ENCODE results near the gene FCRLB. TPM values are rescaled to one million over a fixed set of nuclear protein-coding genes. Genes with fewer than 3 reads are reported as not detected.

The FCRLB gene
- total RNA-seq, 1 donor from 2014 or later, result 0.27 TPM

DNA sequence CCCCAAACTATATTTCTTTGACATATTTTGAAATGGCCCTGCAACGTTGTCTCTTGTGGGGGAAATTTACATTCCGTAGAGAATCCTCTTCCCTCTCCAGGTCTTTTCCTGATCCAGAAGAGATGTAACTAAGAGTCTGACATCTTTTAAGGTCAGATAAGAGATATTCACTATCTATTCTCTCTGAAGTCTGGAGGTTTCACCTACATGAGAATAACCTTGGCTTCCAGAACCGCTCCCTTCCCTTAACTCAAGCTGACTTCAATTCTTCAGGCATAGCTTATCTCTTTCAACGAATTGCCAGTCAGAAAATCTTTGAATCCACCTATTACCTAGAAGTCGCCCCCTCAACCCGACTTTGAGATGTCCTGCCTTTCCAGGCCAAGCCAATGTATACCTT is 9.9 kb downstream of the FCRLB start:
- TF ChIP-seq, protein P1, sequence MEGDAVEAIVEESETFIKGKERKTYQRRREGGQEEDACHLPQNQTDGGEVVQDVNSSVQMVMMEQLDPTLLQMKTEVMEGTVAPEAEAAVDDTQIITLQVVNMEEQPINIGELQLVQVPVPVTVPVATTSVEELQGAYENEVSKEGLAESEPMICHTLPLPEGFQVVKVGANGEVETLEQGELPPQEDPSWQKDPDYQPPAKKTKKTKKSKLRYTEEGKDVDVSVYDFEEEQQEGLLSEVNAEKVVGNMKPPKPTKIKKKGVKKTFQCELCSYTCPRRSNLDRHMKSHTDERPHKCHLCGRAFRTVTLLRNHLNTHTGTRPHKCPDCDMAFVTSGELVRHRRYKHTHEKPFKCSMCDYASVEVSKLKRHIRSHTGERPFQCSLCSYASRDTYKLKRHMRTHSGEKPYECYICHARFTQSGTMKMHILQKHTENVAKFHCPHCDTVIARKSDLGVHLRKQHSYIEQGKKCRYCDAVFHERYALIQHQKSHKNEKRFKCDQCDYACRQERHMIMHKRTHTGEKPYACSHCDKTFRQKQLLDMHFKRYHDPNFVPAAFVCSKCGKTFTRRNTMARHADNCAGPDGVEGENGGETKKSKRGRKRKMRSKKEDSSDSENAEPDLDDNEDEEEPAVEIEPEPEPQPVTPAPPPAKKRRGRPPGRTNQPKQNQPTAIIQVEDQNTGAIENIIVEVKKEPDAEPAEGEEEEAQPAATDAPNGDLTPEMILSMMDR (IDR thresholded peaks at IDR 0.05), result no peak
- H3K4me1 Mint-ChIP-seq (ENCODE audit: unreplicated experiment), result no peaks in the 10 kb centered on the region
- H3K36me3 Mint-ChIP-seq (ENCODE audit: unreplicated experiment), result no peaks in the 10 kb centered on the region
- no peak overlapping the region for H3K27ac Mint-ChIP-seq (ENCODE audit: unreplicated experiment)
- H3K4me3 Mint-ChIP-seq (ENCODE audit: unreplicated experiment), result no peak overlapping the region
- DNase-seq (ENCODE audit: extremely low spot score, unreplicated experiment), result no peak
- H3K9me3 Mint-ChIP-seq (ENCODE audit: unreplicated experiment), result no peaks in the 10 kb centered on the region
- H3K27me3 Mint-ChIP-seq (ENCODE audit: unreplicated experiment), result peaks cover 52% of the 10 kb centered on the region

DNA sequence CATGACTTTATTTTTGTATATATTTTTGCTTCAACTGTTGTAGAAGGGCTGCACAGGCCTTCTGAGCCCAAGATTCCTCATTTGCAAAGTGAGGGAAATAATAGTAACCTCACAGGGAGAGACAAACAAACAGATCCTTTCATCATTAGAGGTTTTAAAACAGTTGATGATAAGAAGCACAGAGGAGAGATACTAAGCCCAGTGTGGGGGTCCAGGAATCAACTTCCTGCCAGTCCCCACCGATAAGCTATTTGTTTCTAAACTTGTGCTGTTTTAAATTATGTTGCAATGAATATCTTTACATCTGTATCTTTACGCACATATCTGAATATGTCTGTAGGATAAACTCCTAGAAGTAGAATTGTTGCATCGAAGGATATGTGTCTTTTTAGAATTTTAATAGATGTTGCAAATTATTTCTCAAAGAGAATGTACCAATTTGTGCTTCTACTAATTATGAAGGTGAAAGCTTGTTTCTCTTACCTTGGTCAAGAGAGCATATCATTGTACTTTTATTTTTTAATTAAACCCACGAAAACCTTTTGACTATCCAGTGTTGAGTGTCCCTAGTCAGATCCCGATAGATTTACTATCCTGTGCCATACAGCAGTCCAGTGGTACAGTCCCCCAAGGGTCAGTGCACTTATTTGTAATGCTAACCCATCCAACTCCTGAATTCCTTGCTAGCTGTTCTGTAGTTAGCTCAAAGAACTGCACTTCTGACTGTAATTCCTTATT is 10.8 kb downstream of the FCRLB start:
- Mint-ChIP-seq H3K27me3 (ENCODE audit: unreplicated experiment) (peaks cover 56% of the 10 kb centered on the region), H3K4me1 (ENCODE audit: unreplicated experiment) (no peaks in the 10 kb centered on the region), H3K9me3 (ENCODE audit: unreplicated experiment) (no peaks in the 10 kb centered on the region), H3K4me3 (ENCODE audit: unreplicated experiment) (no peak overlapping the region), H3K27ac (ENCODE audit: unreplicated experiment) (no peak overlapping the region), H3K36me3 (ENCODE audit: unreplicated experiment) (no peaks in the 10 kb centered on the region)
- no peak for DNase-seq (ENCODE audit: extremely low spot score, unreplicated experiment)
- TF ChIP-seq, protein P1 (IDR thresholded peaks at IDR 0.05), result no peak

DNA sequence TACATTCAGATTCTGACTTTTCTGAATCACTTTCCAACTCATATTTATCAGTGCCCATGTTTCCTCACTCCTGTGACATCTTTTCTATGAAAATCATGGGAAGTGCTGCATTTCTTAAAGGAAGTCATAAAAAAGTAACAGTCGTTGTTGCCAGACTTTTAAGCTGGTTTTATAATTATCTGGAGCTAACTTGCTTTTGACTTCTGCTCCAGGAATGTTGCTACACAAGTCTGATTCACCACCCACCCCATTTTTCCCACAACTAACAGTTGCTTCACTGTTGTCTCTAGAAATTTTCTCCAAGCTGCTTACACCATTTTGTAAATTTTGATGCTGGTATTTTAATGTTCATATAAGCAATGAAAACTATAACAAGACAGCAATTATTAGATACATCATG is 12.2 kb downstream of the FCRLB start:
- TF ChIP-seq, protein P1 (IDR thresholded peaks at IDR 0.05), result no peak
- no peaks in the 10 kb centered on the region for H3K36me3 Mint-ChIP-seq (ENCODE audit: unreplicated experiment)
- H3K9me3 Mint-ChIP-seq (ENCODE audit: unreplicated experiment), result no peaks in the 10 kb centered on the region
- H3K4me3 Mint-ChIP-seq (ENCODE audit: unreplicated experiment), result no peak overlapping the region
- H3K27me3 Mint-ChIP-seq (ENCODE audit: unreplicated experiment), result peaks cover 62% of the 10 kb centered on the region
- no peak for DNase-seq (ENCODE audit: extremely low spot score, unreplicated experiment)
- no peaks in the 10 kb centered on the region for H3K4me1 Mint-ChIP-seq (ENCODE audit: unreplicated experiment)
- H3K27ac Mint-ChIP-seq (ENCODE audit: unreplicated experiment), result no peak overlapping the region

DNA sequence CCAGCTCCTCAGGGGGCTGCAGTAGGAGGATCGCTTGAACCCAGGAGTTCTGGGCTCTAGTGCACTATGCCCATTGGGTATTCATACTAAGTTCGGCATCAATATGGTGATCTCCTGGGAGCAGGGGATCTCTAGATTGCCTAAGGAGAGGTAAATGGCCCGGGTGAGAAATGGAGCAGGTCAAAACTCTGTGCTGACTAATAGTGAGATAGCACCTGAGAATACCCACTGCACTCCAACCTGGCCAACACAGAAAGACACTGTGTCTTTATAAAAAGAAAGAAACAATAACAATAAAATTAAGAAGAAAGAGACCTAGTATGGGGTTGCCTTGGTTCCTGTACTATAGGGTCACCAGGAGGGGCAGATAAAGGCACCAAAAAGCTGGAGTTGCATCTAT is 14.5 kb downstream of the FCRLB start:
- Mint-ChIP-seq H3K36me3 (ENCODE audit: unreplicated experiment) (no peaks in the 10 kb centered on the region), H3K9me3 (ENCODE audit: unreplicated experiment) (no peaks in the 10 kb centered on the region), H3K27me3 (ENCODE audit: unreplicated experiment) (peaks cover 68% of the 10 kb centered on the region), H3K4me1 (ENCODE audit: unreplicated experiment) (no peaks in the 10 kb centered on the region), H3K27ac (ENCODE audit: unreplicated experiment) (no peak overlapping the region), H3K4me3 (ENCODE audit: unreplicated experiment) (no peak overlapping the region)
- no peak for DNase-seq (ENCODE audit: extremely low spot score, unreplicated experiment)
- TF ChIP-seq, protein P1 (IDR thresholded peaks at IDR 0.05), result no peak

DNA sequence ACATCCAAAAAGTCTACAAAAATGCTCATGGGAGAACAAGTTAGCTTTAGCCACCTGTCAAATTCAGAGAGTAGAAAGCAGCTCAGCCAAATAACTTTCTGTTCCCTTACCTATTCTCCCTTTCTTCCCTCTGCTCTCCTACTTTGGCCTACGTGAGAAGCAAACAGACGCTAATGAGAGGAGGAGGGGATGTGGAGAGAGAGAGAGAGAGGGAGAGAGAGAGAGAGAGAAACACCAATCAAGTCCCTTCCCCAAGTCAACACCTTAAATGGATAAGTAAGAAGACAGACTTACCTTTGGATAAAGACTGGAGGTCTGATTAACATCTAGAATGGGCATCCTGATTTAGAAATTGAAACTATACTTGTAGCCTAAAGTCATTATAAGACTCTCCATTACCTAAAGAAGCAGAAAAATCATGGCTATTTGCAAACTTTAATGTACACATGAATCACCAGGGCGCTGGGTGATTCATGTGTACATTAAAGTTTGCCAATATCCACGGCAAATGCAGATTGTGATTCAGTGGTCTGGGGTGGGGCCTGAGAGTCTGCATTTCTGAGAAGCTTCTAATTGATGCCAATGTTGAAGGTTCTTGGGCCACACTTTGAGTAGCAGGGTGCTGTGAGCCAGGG is 15.1 kb downstream of the FCRLB start:
- peaks cover 62% of the 10 kb centered on the region for H3K27me3 Mint-ChIP-seq (ENCODE audit: unreplicated experiment)
- no peaks in the 10 kb centered on the region for H3K9me3 Mint-ChIP-seq (ENCODE audit: unreplicated experiment)
- H3K4me3 Mint-ChIP-seq (ENCODE audit: unreplicated experiment), result no peak overlapping the region
- H3K36me3 Mint-ChIP-seq (ENCODE audit: unreplicated experiment), result no peaks in the 10 kb centered on the region
- H3K27ac Mint-ChIP-seq (ENCODE audit: unreplicated experiment), result no peak overlapping the region
- H3K4me1 Mint-ChIP-seq (ENCODE audit: unreplicated experiment), result no peaks in the 10 kb centered on the region
- DNase-seq (ENCODE audit: extremely low spot score, unreplicated experiment), result no peak
- TF ChIP-seq, protein P1 (IDR thresholded peaks at IDR 0.05), result no peak
